ENCODE results near the gene ARHGAP33.

DNA sequence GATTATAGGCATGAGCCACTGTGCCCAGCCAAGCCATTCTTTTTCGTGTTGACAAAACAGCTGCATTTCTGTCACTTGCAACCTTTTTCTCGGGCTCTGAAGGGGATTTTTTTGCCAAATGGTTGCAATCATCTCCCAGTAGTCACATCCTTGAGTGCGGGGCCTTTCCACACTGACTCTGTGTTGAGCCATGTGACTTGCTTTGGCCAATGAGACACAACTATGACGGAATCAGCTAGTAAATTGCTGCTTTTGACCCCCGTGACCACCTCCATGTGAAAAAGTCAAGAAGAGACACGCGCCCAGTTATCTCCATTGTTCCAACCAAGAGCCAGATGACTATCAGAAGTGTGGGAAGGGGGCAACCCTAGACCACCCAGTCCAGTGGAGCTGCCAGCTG lies 58.6 kb downstream of the ARHGAP33 start:
- TF ChIP-seq TAF1 (IDR thresholded peaks at IDR 0.05; ENCODE audit: borderline replicate concordance, low read depth, low read length) (no peak), POLR2A (IDR thresholded peaks at IDR 0.05; ENCODE audit: low read depth, low read length) (no peak), POLR2AphosphoS5 (IDR thresholded peaks at IDR 0.05; ENCODE audit: low read depth, low read length) (no peak)

All from GM12892 (cell line).